Mucosa of stomach (tissue), 1 donor: ENCODE measurements around the gene JAG2.

Source experiments
- H3K27me3 ChIP-seq: one replicate; pipeline ENCODE4 v1.7.0; 2013; ENCODE audit warnings: mild to moderate bottlenecking, low read length; ENCODE audit not compliant: control insufficient read depth, insufficient read depth
- H3K36me3 ChIP-seq: one replicate; pipeline ENCODE4 v1.7.0; 2013; ENCODE audit warnings: low read length; ENCODE audit not compliant: control insufficient read depth, insufficient read depth
- H3K4me1 ChIP-seq: one replicate; pipeline ENCODE4 v1.7.0; 2013; ENCODE audit warnings: mild to moderate bottlenecking, low read length; ENCODE audit not compliant: control insufficient read depth, insufficient read depth
- H3K4me3 ChIP-seq: one replicate; pipeline ENCODE4 v1.7.0; 2013; ENCODE audit warnings: low read length
- H3K9ac ChIP-seq: one replicate; pipeline ENCODE4 v1.7.0; 2013; ENCODE audit warnings: mild to moderate bottlenecking, low read length, moderate library complexity
- H3K9me3 ChIP-seq: one replicate; pipeline ENCODE4 v1.7.0; 2013; ENCODE audit warnings: mild to moderate bottlenecking, low read length, moderate library complexity; ENCODE audit not compliant: control insufficient read depth
- donor health status: Pancreatic carcinoma.

JAG2 gene

DNA sequence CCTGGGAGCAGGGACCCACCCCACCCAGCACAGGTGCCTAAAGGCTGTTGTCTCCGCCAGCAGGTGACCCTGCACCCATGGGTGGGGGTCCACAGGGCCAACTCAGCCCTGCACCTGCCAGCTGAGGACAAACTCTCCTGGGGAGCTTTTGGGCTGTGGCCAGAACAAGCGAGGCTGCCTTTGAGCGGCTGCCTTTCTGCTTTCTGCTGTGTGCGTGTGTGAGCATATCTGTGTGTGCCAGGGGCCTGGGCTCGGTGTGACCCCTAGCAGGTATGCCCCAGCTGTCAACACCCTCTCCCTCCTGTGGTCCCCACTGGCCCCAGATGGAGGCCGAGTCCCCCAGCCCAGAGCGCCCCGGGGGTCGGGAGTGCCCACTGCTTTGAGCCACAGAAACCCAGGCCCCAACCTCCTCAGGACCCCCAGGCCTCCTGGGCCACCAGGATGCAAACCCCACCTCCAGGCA, 77.5 kb downstream of the JAG2 start:
- peaks cover 30% of the 10 kb centered on the region for H3K27me3 ChIP-seq
- no peak overlapping the region for H3K9ac ChIP-seq
- no peak overlapping the region for H3K4me3 ChIP-seq
- H3K9me3 ChIP-seq = no peaks in the 10 kb centered on the region
- H3K36me3 ChIP-seq = no peaks in the 10 kb centered on the region
- H3K4me1 ChIP-seq = peaks cover 69% of the 10 kb centered on the region
